Activated CD8-positive, alpha-beta memory T cell treated with anti-CD3 and anti-CD28 coated beads for 1 hour (primary cell): ENCODE data around the gene PAX6.
"Not testable (repeated sequence)": the region's sequence is repeated elsewhere in the genome, so short reads cannot be mapped to it uniquely, and the experiment has no call there.

ENCODE experiments used
- DNase-seq, 2 donors: peaks; one replicate each; pipeline ENCODE4 v3.0.0-alpha.2; 2020; ENCODE audit warnings: low read depth in 1 of 2; ENCODE audit errors: extremely low read depth in 1 of 2

The PAX6 gene

GRCh38 chr11:31770011-31770700, 41.0 kb downstream of the PAX6 start:
- DNase-seq: no peak

GRCh38 chr11:31768749-31769640, 42.1 kb downstream of the PAX6 start:
- no peak for DNase-seq

GRCh38 chr11:31767685-31768084, 43.4 kb downstream of the PAX6 start:
- no peak for DNase-seq

GRCh38 chr11:31767066-31767465, 44.1 kb downstream of the PAX6 start:
- no peak for DNase-seq

GRCh38 chr11:31764766-31765165, 46.4 kb downstream of the PAX6 start:
- no peak for DNase-seq

GRCh38 chr11:31764261-31764660, 46.9 kb downstream of the PAX6 start:
- DNase-seq: no peak

- DNase-seq: no peak
Observed at GRCh38 chr11:31763296-31763695, 47.8 kb downstream of the PAX6 start.

- no peak for DNase-seq
Observed at GRCh38 chr11:31761636-31762035, 49.5 kb downstream of the PAX6 start.

- no peak for DNase-seq
Observed at GRCh38 chr11:31757260-31757835, 53.8 kb downstream of the PAX6 start.

- no peak for DNase-seq
Observed at GRCh38 chr11:31747581-31747980, 63.5 kb downstream of the PAX6 start.

GRCh38 chr11:31740731-31741368, 70.3 kb downstream of the PAX6 start:
- not testable (repeated sequence) for DNase-seq

GRCh38 chr11:31740131-31740530, 71.0 kb downstream of the PAX6 start:
- no peak for DNase-seq
